ENCODE measurements around the gene CHAC2.
"Not testable (repeated sequence)": the region's sequence is repeated elsewhere in the genome, so short reads cannot be mapped to it uniquely, and the experiment has no call there.

CHAC2 gene

GRCh38 chr2:53778536-53779162, 11.0 kb downstream of the CHAC2 start:
- DNase-seq (ENCODE audit: low spot score): no peak

- DNase-seq (ENCODE audit: low spot score): no peak
Measured at GRCh38 chr2:53780056-53780455, 12.5 kb downstream of the CHAC2 start.

- no peak for DNase-seq (ENCODE audit: low spot score)
Measured at GRCh38 chr2:53782676-53783075, 15.1 kb downstream of the CHAC2 start.

GRCh38 chr2:53784436-53784835, 16.8 kb downstream of the CHAC2 start:
- DNase-seq (ENCODE audit: low spot score): no peak

GRCh38 chr2:53785366-53785765, 17.8 kb downstream of the CHAC2 start:
- no peak for DNase-seq (ENCODE audit: low spot score)

- peak; percentile 48 for DNase-seq (ENCODE audit: low spot score)
Measured at GRCh38 chr2:53786352-53786704, 18.7 kb downstream of the CHAC2 start.

- peak; percentile 94 for DNase-seq (ENCODE audit: low spot score)
Measured at GRCh38 chr2:53786705-53787613, 19.4 kb downstream of the CHAC2 start, which contains the start of the genes ASB3 and ERLEC1. TSS of gene ASB3 (minus strand) at chr2:53786953. CDS start at chr2:53765572, 21,381 bp downstream. TSS of gene ERLEC1 (plus strand) at chr2:53787044. CDS start at chr2:53787211, 167 bp downstream.

GRCh38 chr2:53787614-53788289, 20.1 kb downstream of the CHAC2 start:
- DNase-seq (ENCODE audit: low spot score): peak; percentile 32

- no peak for DNase-seq (ENCODE audit: low spot score)
Measured at GRCh38 chr2:53793261-53793660, 25.7 kb downstream of the CHAC2 start.

GRCh38 chr2:53793821-53794220, 26.2 kb downstream of the CHAC2 start:
- DNase-seq (ENCODE audit: low spot score): no peak

- no peak for DNase-seq (ENCODE audit: low spot score)
Measured at GRCh38 chr2:53801547-53801946, 33.9 kb downstream of the CHAC2 start.

GRCh38 chr2:53802617-53803151, 35.1 kb downstream of the CHAC2 start:
- DNase-seq (ENCODE audit: low spot score): no peak

GRCh38 chr2:53811601-53812000, 44.0 kb downstream of the CHAC2 start:
- no peak for DNase-seq (ENCODE audit: low spot score)

GRCh38 chr2:53813151-53813550, 45.5 kb downstream of the CHAC2 start:
- DNase-seq (ENCODE audit: low spot score): no peak

GRCh38 chr2:53818854-53819435, 51.3 kb downstream of the CHAC2 start:
- no peak for DNase-seq (ENCODE audit: low spot score)

GRCh38 chr2:53819634-53820033, 52.0 kb downstream of the CHAC2 start:
- DNase-seq (ENCODE audit: low spot score): no peak

- DNase-seq (ENCODE audit: low spot score): no peak
Measured at GRCh38 chr2:53820048-53820447, 52.4 kb downstream of the CHAC2 start.

- no peak for DNase-seq (ENCODE audit: low spot score)
Measured at GRCh38 chr2:53820711-53821110, 53.1 kb downstream of the CHAC2 start.

- DNase-seq (ENCODE audit: low spot score): no peak
Measured at GRCh38 chr2:53821810-53822209, 54.2 kb downstream of the CHAC2 start.

GRCh38 chr2:53823639-53824038, 56.0 kb downstream of the CHAC2 start:
- not testable (repeated sequence) for DNase-seq (ENCODE audit: low spot score)

Data from AG20443 (cell line).